Measurements from ENCODE around the gene RNF168. TPM values are rescaled to one million over a fixed set of nuclear protein-coding genes. Genes with fewer than 3 reads are reported as not detected.
"Not testable (repeated sequence)": the region's sequence is repeated elsewhere in the genome, so short reads cannot be mapped to it uniquely, and the experiment has no call there.

The RNF168 gene
- total RNA-seq, 1 experiment from 2014 or later: 27.0 TPM

DNA sequence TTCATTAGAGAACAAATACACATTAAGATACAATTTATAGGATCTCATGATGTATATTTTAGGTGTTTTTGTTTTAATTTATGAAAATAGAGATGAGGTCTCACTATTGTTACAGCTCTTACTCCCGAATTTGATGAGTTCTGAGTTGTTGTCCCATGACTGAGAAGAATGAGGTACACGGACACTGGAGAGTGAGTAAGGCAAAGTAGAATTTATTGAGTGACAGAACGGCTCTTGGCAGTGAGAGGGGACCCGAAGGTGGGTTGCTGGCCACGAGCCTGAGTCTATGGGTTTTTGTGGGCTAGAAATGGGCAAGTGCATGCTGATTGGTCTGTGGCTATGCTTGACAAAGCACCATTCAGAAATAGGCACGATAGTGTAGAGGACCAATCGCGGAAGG, 3.1 kb upstream of the RNF168 start:
- H3K27ac Mint-ChIP-seq (ENCODE audit: low read depth, unreplicated experiment): no peak overlapping the region
- POLR2A ChIA-PET: interaction anchor here (0.7 to 1.2 kb wide), 2 partner anchors 62 to 85 kb away, joined by 3 read pairs; partner anchors contain the start of gene FBXO45
- no peaks in the 10 kb centered on the region for H3K4me1 Mint-ChIP-seq (ENCODE audit: insufficient read depth, unreplicated experiment)
- no peaks in the 10 kb centered on the region for H3K9me3 Mint-ChIP-seq (ENCODE audit: unreplicated experiment)
- BruUV-seq (replicated peaks): no TSS peak
- no peak for DNase-seq (ENCODE audit: unreplicated experiment)
- intact Hi-C loops (cut with micrococcal nuclease): no loop called here
- TF ChIP-seq, protein P1, sequence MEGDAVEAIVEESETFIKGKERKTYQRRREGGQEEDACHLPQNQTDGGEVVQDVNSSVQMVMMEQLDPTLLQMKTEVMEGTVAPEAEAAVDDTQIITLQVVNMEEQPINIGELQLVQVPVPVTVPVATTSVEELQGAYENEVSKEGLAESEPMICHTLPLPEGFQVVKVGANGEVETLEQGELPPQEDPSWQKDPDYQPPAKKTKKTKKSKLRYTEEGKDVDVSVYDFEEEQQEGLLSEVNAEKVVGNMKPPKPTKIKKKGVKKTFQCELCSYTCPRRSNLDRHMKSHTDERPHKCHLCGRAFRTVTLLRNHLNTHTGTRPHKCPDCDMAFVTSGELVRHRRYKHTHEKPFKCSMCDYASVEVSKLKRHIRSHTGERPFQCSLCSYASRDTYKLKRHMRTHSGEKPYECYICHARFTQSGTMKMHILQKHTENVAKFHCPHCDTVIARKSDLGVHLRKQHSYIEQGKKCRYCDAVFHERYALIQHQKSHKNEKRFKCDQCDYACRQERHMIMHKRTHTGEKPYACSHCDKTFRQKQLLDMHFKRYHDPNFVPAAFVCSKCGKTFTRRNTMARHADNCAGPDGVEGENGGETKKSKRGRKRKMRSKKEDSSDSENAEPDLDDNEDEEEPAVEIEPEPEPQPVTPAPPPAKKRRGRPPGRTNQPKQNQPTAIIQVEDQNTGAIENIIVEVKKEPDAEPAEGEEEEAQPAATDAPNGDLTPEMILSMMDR (IDR thresholded peaks at IDR 0.05; ENCODE audit: unreplicated experiment): no peak
- no peak overlapping the region for H3K4me3 Mint-ChIP-seq (ENCODE audit: unreplicated experiment)
- no peaks in the 10 kb centered on the region for H3K36me3 Mint-ChIP-seq (ENCODE audit: insufficient read depth, unreplicated experiment)
- CTCF ChIA-PET: interaction anchor here (1.1 to 1.3 kb wide), 2 partner anchors 12 to 17 kb away, joined by 3 to 6 read pairs; no protein-coding TSS in a partner anchor
- no peaks in the 10 kb centered on the region for H3K27me3 Mint-ChIP-seq (ENCODE audit: insufficient read depth, unreplicated experiment)

DNA sequence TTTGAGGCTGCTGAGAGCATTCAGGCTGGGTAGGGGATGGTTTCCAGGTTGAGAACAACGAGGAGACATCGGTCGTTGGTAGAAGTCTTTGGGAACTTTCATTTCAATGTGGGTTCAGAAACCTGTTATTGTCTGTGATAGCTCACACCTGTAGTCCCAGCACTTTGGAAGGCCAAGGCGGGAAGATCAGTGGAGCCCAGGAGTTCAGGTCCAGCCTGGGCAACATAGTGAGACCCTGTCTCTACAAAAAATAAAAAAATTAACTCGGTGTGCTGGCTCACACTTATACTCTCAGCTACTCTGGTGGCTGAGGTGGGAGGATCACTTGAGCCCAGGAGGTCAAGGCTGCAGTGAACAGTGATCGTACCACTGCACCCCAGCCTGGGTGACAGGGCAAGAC, 988 bp upstream of the RNF168 start:
- Mint-ChIP-seq H3K4me1 (ENCODE audit: insufficient read depth, unreplicated experiment) (peaks cover 7% of the 10 kb centered on the region), H3K4me3 (ENCODE audit: unreplicated experiment) (peak overlapping the region; percentile 99), H3K36me3 (ENCODE audit: insufficient read depth, unreplicated experiment) (no peaks in the 10 kb centered on the region), H3K27ac (ENCODE audit: low read depth, unreplicated experiment) (no peak overlapping the region), H3K9me3 (ENCODE audit: unreplicated experiment) (no peaks in the 10 kb centered on the region), H3K27me3 (ENCODE audit: insufficient read depth, unreplicated experiment) (no peaks in the 10 kb centered on the region)
- POLR2A ChIA-PET: interaction anchor here (0.6 to 4.4 kb wide), 5 partner anchors 12 to 512 kb away, joined by 3 to 41 read pairs (median 10); partner anchors contain the start of genes DYNLT2B, FBXO45 and WDR53
- TF ChIP-seq, protein P1 (IDR thresholded peaks at IDR 0.05; ENCODE audit: unreplicated experiment): no peak
- intact Hi-C loops (cut with micrococcal nuclease): loop anchor here (5.0 kb wide), 3 partner anchors 167 to 252 kb away; partner anchors contain the start of genes DYNLT2B and TM4SF19
- no peak for DNase-seq (ENCODE audit: unreplicated experiment)
- no TSS peak for BruUV-seq (replicated peaks)
- CTCF ChIA-PET: interaction anchor here (0.6 to 0.9 kb wide), 4 partner anchors 17 to 1047 kb away, joined by 3 read pairs; no protein-coding TSS in a partner anchor

DNA sequence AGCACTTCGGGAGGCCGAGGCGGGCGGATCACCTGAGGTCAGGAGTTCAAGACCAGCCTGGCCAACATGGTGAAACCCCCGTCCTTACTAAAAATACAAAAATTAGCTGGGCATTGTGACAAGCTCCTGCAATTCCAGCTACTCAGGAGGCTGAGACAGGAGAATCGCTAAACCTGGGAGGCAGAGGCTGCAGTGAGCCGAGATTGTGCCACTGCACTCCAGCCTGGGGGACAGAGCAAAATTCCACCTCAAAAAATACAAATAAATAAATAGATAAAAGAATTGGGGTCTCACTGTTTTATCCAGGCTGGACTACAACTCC, 470 bp upstream of the RNF168 start:
- peak overlapping the region; percentile 75 for H3K27ac Mint-ChIP-seq (ENCODE audit: low read depth, unreplicated experiment)
- not testable (repeated sequence) for H3K36me3 Mint-ChIP-seq (ENCODE audit: insufficient read depth, unreplicated experiment); DNase-seq (ENCODE audit: unreplicated experiment); H3K27me3 Mint-ChIP-seq (ENCODE audit: insufficient read depth, unreplicated experiment); BruUV-seq (replicated peaks); H3K9me3 Mint-ChIP-seq (ENCODE audit: unreplicated experiment)
- peak overlapping the region; percentile 99 for H3K4me3 Mint-ChIP-seq (ENCODE audit: unreplicated experiment)
- ChIA-PET CTCF (interaction anchor here (0.6 to 0.9 kb wide), 3 partner anchors 15 to 1048 kb away, joined by 3 read pairs; no protein-coding TSS in a partner anchor), POLR2A (interaction anchor here (0.6 to 4.4 kb wide), 14 partner anchors 13 to 513 kb away, joined by 3 to 41 read pairs (median 7); partner anchors contain the start of genes DYNLT2B, FBXO45, NCBP2 and TM4SF19)
- intact Hi-C loops (cut with micrococcal nuclease): loop anchor here (5.0 kb wide), 3 partner anchors 167 to 252 kb away; partner anchors contain the start of genes DYNLT2B and TM4SF19
- H3K4me1 Mint-ChIP-seq (ENCODE audit: insufficient read depth, unreplicated experiment): peaks cover 12% of the 10 kb centered on the region

DNA sequence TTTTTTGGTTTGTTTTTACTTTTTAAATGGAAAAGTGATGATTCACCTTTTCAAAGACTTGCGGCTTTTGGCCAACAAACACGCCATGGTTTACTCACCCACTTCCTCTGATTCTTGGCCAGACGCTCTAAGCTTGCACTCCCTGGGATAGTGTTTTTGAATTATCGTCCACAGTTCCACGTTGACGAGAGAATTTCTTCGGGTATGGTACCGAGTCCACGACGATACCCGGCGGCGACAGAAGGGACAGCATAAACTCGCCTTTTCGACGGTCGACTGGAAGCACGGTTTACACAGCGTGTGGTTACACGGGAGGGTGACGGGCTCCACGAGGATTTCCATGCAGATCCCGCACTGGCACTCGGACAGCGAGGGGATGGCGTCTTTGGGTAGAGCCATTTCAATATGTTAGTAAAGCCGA, 783 bp downstream of the RNF168 start:
- BruUV-seq (replicated peaks): TSS peak; percentile 70
- Mint-ChIP-seq H3K27me3 (ENCODE audit: insufficient read depth, unreplicated experiment) (no peaks in the 10 kb centered on the region), H3K4me3 (ENCODE audit: unreplicated experiment) (peak overlapping the region; percentile 99), H3K27ac (ENCODE audit: low read depth, unreplicated experiment) (peak overlapping the region; percentile 75), H3K4me1 (ENCODE audit: insufficient read depth, unreplicated experiment) (peaks cover 20% of the 10 kb centered on the region), H3K36me3 (ENCODE audit: insufficient read depth, unreplicated experiment) (no peaks in the 10 kb centered on the region), H3K9me3 (ENCODE audit: unreplicated experiment) (no peaks in the 10 kb centered on the region)
- intact Hi-C loops (cut with micrococcal nuclease): loop anchor here (5.0 kb wide), 3 partner anchors 165 to 250 kb away; partner anchors contain the start of genes DYNLT2B and TM4SF19
- TF ChIP-seq, protein P1 (IDR thresholded peaks at IDR 0.05; ENCODE audit: unreplicated experiment): no peak
- POLR2A ChIA-PET: interaction anchor here (0.5 to 4.4 kb wide), 16 partner anchors 15 to 439 kb away, joined by 3 to 41 read pairs (median 6); partner anchors contain the start of genes DYNLT2B, FBXO45, NCBP2 and PAK2
- CTCF ChIA-PET: interaction anchor here (0.7 kb wide), 1 partner anchor 16 kb away, joined by 4 read pairs; no protein-coding TSS in a partner anchor
- peak; percentile 90 for DNase-seq (ENCODE audit: unreplicated experiment)
